HFFc6 (cell line): ENCODE data around the gene IL32. TPM values are rescaled to one million over a fixed set of nuclear protein-coding genes. Genes with fewer than 3 reads are reported as not detected.

Experiments used
- DNase-seq: peaks from one replicate; pipeline ENCODE4 v3.0.0-alpha.2; 2018
- H3K27ac Mint-ChIP-seq: 2 replicates; pipeline ENCODE4 v1.8.0; 2020; ENCODE audit warnings: mild to moderate bottlenecking, mixed read lengths
- H3K27me3 Mint-ChIP-seq: 2 replicates; pipeline ENCODE4 v1.8.0; 2021; ENCODE audit warnings: mild to moderate bottlenecking, moderate library complexity, mixed read lengths; ENCODE audit not compliant: insufficient read depth
- H3K36me3 Mint-ChIP-seq: 2 replicates; pipeline ENCODE4 v1.8.0; 2021; ENCODE audit warnings: low read depth, mixed read lengths
- H3K4me1 Mint-ChIP-seq: 2 replicates; pipeline ENCODE4 v1.8.0; 2020; ENCODE audit warnings: low read depth, mixed read lengths
- H3K4me3 Mint-ChIP-seq: 2 replicates; pipeline ENCODE4 v1.8.0; 2020; ENCODE audit warnings: mild to moderate bottlenecking, moderate library complexity, mixed read lengths
- H3K9me3 Mint-ChIP-seq: 2 replicates; pipeline ENCODE4 v1.8.0; 2020; ENCODE audit warnings: mild to moderate bottlenecking, mixed read lengths
- CTCF ChIP-seq: fragments of 200-600 bp; sonication (generic); IDR thresholded peaks from 2 replicates; pipeline ENCODE4 v1.5.0; 2021; ENCODE audit warnings: antibody characterized with exemption, mild to moderate bottlenecking
- total RNA-seq, 6 experiments: library from RNA; stranded (reverse); fragmentation: NEBNext Ultra II Directional; extraction: Animal tissue kit (Norgen Biotek cat#: 25700); gene quantifications; 2 replicates in 1 of 6; 3 replicates in 5 of 6; pipeline ENCODE4 v1.2.3, GENCODE V29; 2021

Gene IL32
- total RNA-seq, 6 experiments from 2014 or later: 1.00 to 2.3 (median 1.7) TPM

DNA sequence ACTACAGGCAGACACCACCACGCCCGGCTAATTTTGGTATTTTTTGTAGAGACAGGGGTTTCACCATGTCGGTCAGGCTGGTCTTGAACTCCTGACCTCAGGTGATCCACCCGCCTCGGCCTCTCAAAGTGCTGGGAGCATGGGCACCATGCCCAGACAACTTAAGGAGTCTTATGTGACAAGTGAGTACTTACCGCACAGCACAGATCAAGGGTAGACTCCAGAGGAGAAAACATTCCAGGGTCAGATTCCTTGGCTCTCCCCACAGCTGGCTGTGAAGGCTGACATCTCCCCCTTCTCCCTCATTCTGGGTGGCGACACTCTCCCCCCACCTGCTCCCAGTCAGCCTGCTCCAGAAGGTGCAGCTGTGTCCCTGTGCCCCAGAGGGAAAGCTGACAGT is 23.0 kb downstream of the IL32 start:
- Mint-ChIP-seq H3K4me1 (peaks cover 6% of the 10 kb centered on the region; the same call in 1 of the 2 replicates), H3K27ac (no peak overlapping the region), H3K36me3 (no peaks in the 10 kb centered on the region), H3K4me3 (no peak overlapping the region), H3K27me3 (peaks cover 27% of the 10 kb centered on the region), H3K9me3 (no peaks in the 10 kb centered on the region)
- TF ChIP-seq CTCF: no peak
- DNase-seq: no peak

- Mint-ChIP-seq H3K9me3 (no peaks in the 10 kb centered on the region), H3K27ac (no peak overlapping the region), H3K27me3 (peaks cover 27% of the 10 kb centered on the region), H3K4me3 (no peak overlapping the region), H3K36me3 (no peaks in the 10 kb centered on the region), H3K4me1 (peaks cover 6% of the 10 kb centered on the region; the same call in 1 of the 2 replicates)
- TF ChIP-seq CTCF: no peak
- DNase-seq: no peak
These were observed 23.7 kb downstream of the IL32 start for GRCh38 chr16:3088925-3089716.

DNA sequence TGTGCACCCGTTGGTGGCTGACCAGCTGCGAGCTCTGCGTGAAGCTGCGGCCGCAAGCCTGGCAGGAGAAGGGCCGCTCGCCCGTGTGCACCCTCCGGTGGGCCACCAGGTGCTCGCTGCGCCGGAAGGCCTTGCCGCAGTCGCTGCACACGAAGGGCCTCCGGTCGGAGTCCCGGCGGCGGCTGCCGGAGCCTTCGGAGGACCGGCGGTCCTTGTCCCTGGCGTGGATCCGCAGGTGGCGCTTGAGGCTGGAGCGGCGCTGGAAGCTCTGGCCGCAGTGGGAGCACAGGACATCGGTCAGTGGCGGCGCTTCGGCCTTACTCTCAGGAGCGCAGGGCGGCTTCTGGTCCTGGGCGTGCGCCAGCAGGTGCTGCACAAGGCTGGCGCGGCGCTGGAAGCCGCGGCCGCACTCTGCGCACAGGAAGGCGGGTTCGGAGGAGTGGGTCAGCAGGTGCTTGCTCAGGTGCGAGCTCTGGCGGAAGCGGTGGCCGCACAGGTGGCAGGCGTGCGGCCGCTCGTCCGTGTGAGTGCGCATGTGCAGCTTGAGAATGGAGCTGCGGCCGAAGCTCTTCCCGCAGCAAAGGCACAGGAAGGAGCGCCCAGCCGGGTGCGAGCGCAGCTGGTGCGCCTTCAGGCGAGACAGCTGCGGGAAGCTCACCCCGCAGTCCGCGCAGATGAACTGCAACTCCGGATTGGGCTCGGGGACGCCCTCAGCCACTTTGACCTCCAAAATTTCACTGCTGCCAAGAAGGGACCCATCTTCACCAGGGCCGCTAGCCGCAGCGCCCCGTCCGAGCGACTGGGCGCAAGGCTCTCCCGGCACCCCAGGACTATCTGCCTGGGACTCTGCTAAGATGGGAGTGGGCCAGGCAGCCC is 24.5 kb downstream of the IL32 start:
- Mint-ChIP-seq H3K27ac (no peak overlapping the region), H3K36me3 (no peaks in the 10 kb centered on the region), H3K4me1 (peaks cover 6% of the 10 kb centered on the region; the same call in 1 of the 2 replicates), H3K27me3 (peaks cover 26% of the 10 kb centered on the region), H3K4me3 (no peak overlapping the region), H3K9me3 (no peaks in the 10 kb centered on the region)
- no peak for DNase-seq
- TF ChIP-seq CTCF: no peak

- H3K4me1 Mint-ChIP-seq: peaks cover 6% of the 10 kb centered on the region; the same call in 1 of the 2 replicates
- no peaks in the 10 kb centered on the region for H3K36me3 Mint-ChIP-seq
- H3K4me3 Mint-ChIP-seq: no peak overlapping the region
- H3K27ac Mint-ChIP-seq: no peak overlapping the region
- no peak for TF ChIP-seq CTCF
- H3K27me3 Mint-ChIP-seq: peaks cover 25% of the 10 kb centered on the region
- no peaks in the 10 kb centered on the region for H3K9me3 Mint-ChIP-seq
- no peak for DNase-seq
These were observed 26.1 kb downstream of the IL32 start for GRCh38 chr16:3091551-3091950.

GRCh38 chr16:3092501-3092941 is 27.1 kb downstream of the IL32 start:
- Mint-ChIP-seq H3K9me3 (no peaks in the 10 kb centered on the region), H3K36me3 (no peaks in the 10 kb centered on the region), H3K27ac (no peak overlapping the region), H3K4me1 (peaks cover 7% of the 10 kb centered on the region; the same call in 1 of the 2 replicates), H3K27me3 (peaks cover 26% of the 10 kb centered on the region), H3K4me3 (no peak overlapping the region)
- no peak for DNase-seq
- TF ChIP-seq CTCF: no peak
